ENCODE results near the gene GAREM1. TPM values are rescaled to one million over a fixed set of nuclear protein-coding genes. Genes with fewer than 3 reads are reported as not detected.

The GAREM1 gene
- total and polyA plus RNA-seq, 4 donors, result 1.5 to 7.5 (median 2.0) TPM

- no peak for DNase-seq (ENCODE audit: low spot score)
- no peaks in the 10 kb centered on the region for H3K27me3 ChIP-seq (ENCODE audit: control insufficient read depth in 4 of 4, insufficient read depth in 4 of 4, low read length in 3 of 4)
- H3K27ac ChIP-seq (ENCODE audit: low read depth in 1 of 2, low read length in 2 of 2), result no peak overlapping the region
- no peaks in the 10 kb centered on the region for H3K4me1 ChIP-seq (ENCODE audit: control insufficient read depth in 4 of 4, insufficient read depth in 4 of 4, low read length in 3 of 4)
- 83% methylated on average over 1 of the region's 1 CpG for WGBS
- no peaks in the 10 kb centered on the region for H3K36me3 ChIP-seq (ENCODE audit: control insufficient read depth in 4 of 4, insufficient read depth in 3 of 4, low read depth in 1 of 4, low read length in 3 of 4)
- no peak overlapping the region for H3K9ac ChIP-seq (ENCODE audit: low read depth in 1 of 2, low read length in 2 of 2)
- no peak overlapping the region for H3K4me3 ChIP-seq (ENCODE audit: low read depth in 1 of 3, low read length in 3 of 3)
- no peaks in the 10 kb centered on the region for H3K9me3 ChIP-seq (ENCODE audit: control insufficient read depth in 4 of 4, low read length in 3 of 4)
- TF ChIP-seq ATF3 (IDR thresholded peaks at IDR 0.05), result no peak
- TF ChIP-seq REST (IDR thresholded peaks at IDR 0.05), result no peak
- no peak for TF ChIP-seq MAX (IDR thresholded peaks at IDR 0.05)
- no peak for TF ChIP-seq YY1 (IDR thresholded peaks at IDR 0.05)
- TF ChIP-seq RXRA (IDR thresholded peaks at IDR 0.05), result no peak
- TF ChIP-seq FOXA2 (IDR thresholded peaks at IDR 0.05), result no peak
- no peak for TF ChIP-seq RAD21 (IDR thresholded peaks at IDR 0.05)
- TF ChIP-seq SP1 (IDR thresholded peaks at IDR 0.05), result no peak
- TF ChIP-seq FOXA1 (IDR thresholded peaks at IDR 0.05), result no peak
- TF ChIP-seq EGR1 (IDR thresholded peaks at IDR 0.05; ENCODE audit: low read depth in 2 of 2), result no peak
- no peak for TF ChIP-seq ZBTB33 (IDR thresholded peaks at IDR 0.05)
- TF ChIP-seq JUND (IDR thresholded peaks at IDR 0.05), result no peak
- no peak for TF ChIP-seq HNF4G (IDR thresholded peaks at IDR 0.05)
- no peak for TF ChIP-seq CTCF (IDR thresholded peaks at IDR 0.05; ENCODE audit: low read depth, low read length, missing input control)
These were observed 8.1 kb upstream of the GAREM1 start for GRCh38 chr18:32478807-32479206.

GRCh38 chr18:32478317-32478716 lies 7.6 kb upstream of the GAREM1 start:
- no peaks in the 10 kb centered on the region for H3K36me3 ChIP-seq (ENCODE audit: control insufficient read depth in 4 of 4, insufficient read depth in 3 of 4, low read depth in 1 of 4, low read length in 3 of 4)

More at GRCh38 chr18:32478317-32478716, 7.6 kb upstream of the GAREM1 start:
- 86% methylated on average over 1 of the region's 1 CpG for WGBS
- Histone ChIP-seq H3K9ac (ENCODE audit: low read depth in 1 of 2, low read length in 2 of 2) (no peak overlapping the region), H3K9me3 (ENCODE audit: control insufficient read depth in 4 of 4, low read length in 3 of 4) (no peaks in the 10 kb centered on the region), H3K4me1 (ENCODE audit: control insufficient read depth in 4 of 4, insufficient read depth in 4 of 4, low read length in 3 of 4) (no peaks in the 10 kb centered on the region), H3K4me3 (ENCODE audit: low read depth in 1 of 3, low read length in 3 of 3) (no peak overlapping the region), H3K27me3 (ENCODE audit: control insufficient read depth in 4 of 4, insufficient read depth in 4 of 4, low read length in 3 of 4) (no peaks in the 10 kb centered on the region), H3K27ac (ENCODE audit: low read depth in 1 of 2, low read length in 2 of 2) (no peak overlapping the region)
- TF ChIP-seq ATF3 (IDR thresholded peaks at IDR 0.05) (no peak), GABPA (IDR thresholded peaks at IDR 0.05 in 1 of 2, conservative IDR thresholded peaks at IDR 0.05 in 1 of 2) (no peak), HNF4A (conservative IDR thresholded peaks at IDR 0.05) (no peak), FOXA2 (IDR thresholded peaks at IDR 0.05) (no peak), JUND (IDR thresholded peaks at IDR 0.05) (no peak), SP1 (IDR thresholded peaks at IDR 0.05) (no peak), FOXA1 (IDR thresholded peaks at IDR 0.05) (no peak), REST (IDR thresholded peaks at IDR 0.05) (no peak)
- no peak for DNase-seq (ENCODE audit: low spot score)
